Endothelial cell of umbilical vein (primary cell): ENCODE results near the gene NELL2.

ENCODE experiments used
- EZH2 ChIP-seq: IDR thresholded peaks from 2 replicates; pipeline ENCODE4 v1.6.1; 2012; ENCODE audit warnings: borderline replicate concordance, low read depth, mild to moderate bottlenecking, moderate library complexity, low read length, inconsistent platforms; ENCODE audit not compliant: severe bottlenecking
- GATA2 ChIP-seq: IDR thresholded peaks from 2 replicates; pipeline ENCODE4 v1.7.0; 2011; ENCODE audit warnings: low read depth, mild to moderate bottlenecking, moderate library complexity, mixed read lengths, low read length; ENCODE audit not compliant: insufficient read length, insufficient read depth
- JUN ChIP-seq: IDR thresholded peaks from 2 replicates; pipeline ENCODE4 v1.6.1; 2011; ENCODE audit warnings: borderline replicate concordance, low read depth; ENCODE audit not compliant: insufficient read length, insufficient read depth
- POLR2A ChIP-seq: IDR thresholded peaks from 2 replicates; pipeline ENCODE4 v1.6.1; 2012; ENCODE audit warnings: low read depth, mild to moderate bottlenecking, control low read depth, low read length
- POLR2AphosphoS5 ChIP-seq: IDR thresholded peaks from 2 replicates; pipeline ENCODE4 v1.6.1; 2012; ENCODE audit warnings: low read depth, mild to moderate bottlenecking, control low read depth, low read length, moderate library complexity; ENCODE audit not compliant: insufficient read depth
- TF ChIP-seq, protein P1 (sequence below), 2 donors: IDR thresholded peaks; 1 replicate in 1 of 2; 2 replicates in 1 of 2; pipeline ENCODE4 v1.5.1; 2011; ENCODE audit warnings: low read length in 2 of 2, mild to moderate bottlenecking in 2 of 2, moderate library complexity in 2 of 2, control low read depth in 1 of 2, inconsistent platforms in 1 of 2, low read depth in 1 of 2; ENCODE audit not compliant: insufficient read depth in 1 of 2; ENCODE audit errors: extremely low read depth in 1 of 2
- TF ChIP-seq, protein P2 (sequence below): IDR thresholded peaks from 2 replicates; pipeline ENCODE4 v1.6.1; 2011; ENCODE audit not compliant: insufficient read depth, insufficient read length

DNA sequence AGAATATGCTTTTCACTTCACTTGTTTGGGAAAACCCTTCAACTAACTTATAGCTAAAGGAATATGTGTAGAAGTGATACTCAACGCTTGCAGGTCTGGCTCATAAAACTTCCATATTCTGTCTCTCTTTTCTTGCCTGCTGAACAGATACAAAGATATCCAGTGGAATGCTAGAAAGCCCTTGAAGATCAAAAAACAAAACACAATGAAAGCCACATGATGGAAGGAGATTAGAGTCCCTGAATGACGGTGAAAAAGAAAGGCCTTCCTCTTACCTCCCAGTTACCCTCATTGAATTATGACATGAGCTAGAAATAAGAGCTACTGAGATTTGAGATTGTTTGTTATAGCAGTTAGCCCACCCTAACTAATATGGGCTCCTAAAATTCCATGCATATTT, 28.2 kb upstream of the NELL2 start:
- TF ChIP-seq POLR2AphosphoS5 (no peak), POLR2A (no peak), GATA2 (no peak), EZH2 (no peak), JUN (no peak)
- TF ChIP-seq, protein P1, sequence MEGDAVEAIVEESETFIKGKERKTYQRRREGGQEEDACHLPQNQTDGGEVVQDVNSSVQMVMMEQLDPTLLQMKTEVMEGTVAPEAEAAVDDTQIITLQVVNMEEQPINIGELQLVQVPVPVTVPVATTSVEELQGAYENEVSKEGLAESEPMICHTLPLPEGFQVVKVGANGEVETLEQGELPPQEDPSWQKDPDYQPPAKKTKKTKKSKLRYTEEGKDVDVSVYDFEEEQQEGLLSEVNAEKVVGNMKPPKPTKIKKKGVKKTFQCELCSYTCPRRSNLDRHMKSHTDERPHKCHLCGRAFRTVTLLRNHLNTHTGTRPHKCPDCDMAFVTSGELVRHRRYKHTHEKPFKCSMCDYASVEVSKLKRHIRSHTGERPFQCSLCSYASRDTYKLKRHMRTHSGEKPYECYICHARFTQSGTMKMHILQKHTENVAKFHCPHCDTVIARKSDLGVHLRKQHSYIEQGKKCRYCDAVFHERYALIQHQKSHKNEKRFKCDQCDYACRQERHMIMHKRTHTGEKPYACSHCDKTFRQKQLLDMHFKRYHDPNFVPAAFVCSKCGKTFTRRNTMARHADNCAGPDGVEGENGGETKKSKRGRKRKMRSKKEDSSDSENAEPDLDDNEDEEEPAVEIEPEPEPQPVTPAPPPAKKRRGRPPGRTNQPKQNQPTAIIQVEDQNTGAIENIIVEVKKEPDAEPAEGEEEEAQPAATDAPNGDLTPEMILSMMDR (IDR thresholded peaks at IDR 0.05; ENCODE audit: extremely low read depth in 1 of 2, insufficient read depth in 1 of 2, low read depth in 1 of 2, low read length in 2 of 2): no peak
- TF ChIP-seq, protein P2, sequence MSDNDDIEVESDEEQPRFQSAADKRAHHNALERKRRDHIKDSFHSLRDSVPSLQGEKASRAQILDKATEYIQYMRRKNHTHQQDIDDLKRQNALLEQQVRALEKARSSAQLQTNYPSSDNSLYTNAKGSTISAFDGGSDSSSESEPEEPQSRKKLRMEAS: no peak
